IPS DF 6.9 (cell line): ENCODE results near the gene AEN.

Experiments
- DNase-seq: peaks from one replicate; pipeline ENCODE4 v3.0.0-alpha.2; 2013; ENCODE audit warnings: low read depth, low spot score
- H3K27ac ChIP-seq: one replicate; pipeline ENCODE4 v1.5.1; 2013; ENCODE audit warnings: low read length, control low read depth
- H3K27me3 ChIP-seq: 2 replicates; pipeline ENCODE4 v1.6.1; 2013; ENCODE audit warnings: mild to moderate bottlenecking, low read length; ENCODE audit not compliant: control insufficient read depth, insufficient read depth
- H3K36me3 ChIP-seq: 2 replicates; pipeline ENCODE4 v1.6.1; 2013; ENCODE audit warnings: low read length; ENCODE audit not compliant: control insufficient read depth, insufficient read depth
- H3K4me1 ChIP-seq: 2 replicates; pipeline ENCODE4 v1.6.1; 2013; ENCODE audit warnings: low read length; ENCODE audit not compliant: control insufficient read depth, insufficient read depth
- H3K4me3 ChIP-seq: 2 replicates; pipeline ENCODE4 v1.5.1; 2013; ENCODE audit warnings: mild to moderate bottlenecking, low read length
- H3K9me3 ChIP-seq: 2 replicates; pipeline ENCODE4 v1.6.1; 2013; ENCODE audit warnings: low read length, inconsistent platforms; ENCODE audit not compliant: control insufficient read depth, insufficient read depth
- WGBS: extraction: QIAGEN DNeasy Blood & Tissue Kit; methylation state at CpG from one replicate; pipeline ENCODE4 v1.1.7; 2013; ENCODE audit warnings: mixed read lengths, missing lambda C conversion rate; ENCODE audit not compliant: insufficient read length, insufficient coverage; 5-methylcytosine and 5-hydroxymethylcytosine counted together

AEN gene

DNA sequence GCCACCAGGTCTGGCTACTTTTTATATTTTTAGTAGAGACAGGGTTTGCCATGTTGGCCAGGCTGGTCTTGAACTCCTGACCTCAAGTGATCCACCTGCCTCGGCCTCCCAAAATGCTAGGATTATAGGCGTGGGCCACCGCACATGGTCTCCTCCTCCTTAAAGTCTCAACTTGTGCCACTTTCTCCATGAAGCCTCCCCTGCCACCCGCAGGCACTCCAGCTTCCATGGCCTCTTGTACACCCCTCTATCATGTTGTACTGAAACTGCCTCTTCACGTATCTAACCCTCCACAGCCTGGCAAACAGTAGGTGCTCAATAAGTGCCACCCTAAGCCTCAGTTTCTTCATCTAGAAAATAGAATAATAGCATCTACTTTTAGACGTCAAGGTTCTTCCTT, 57.6 kb downstream of the AEN start:
- DNase-seq, result no peak
- no peaks in the 10 kb centered on the region for H3K27me3 ChIP-seq
- no peaks in the 10 kb centered on the region for H3K4me1 ChIP-seq
- no peaks in the 10 kb centered on the region for H3K36me3 ChIP-seq
- no peak overlapping the region for H3K27ac ChIP-seq
- no peak overlapping the region for H3K4me3 ChIP-seq
- no CpG with 5 or more reads among the region's 6 CpGs for WGBS
- H3K9me3 ChIP-seq, result no peaks in the 10 kb centered on the region

- WGBS, result no CpG with 5 or more reads among the region's 13 CpGs
- no peaks in the 10 kb centered on the region for H3K9me3 ChIP-seq
These were observed 59.3 kb downstream of the AEN start for GRCh38 chr15:88680241-88681001.

GRCh38 chr15:88681610-88682221, 60.6 kb downstream of the AEN start:
- no peaks in the 10 kb centered on the region for H3K9me3 ChIP-seq
- no peak overlapping the region for H3K4me3 ChIP-seq
- no peaks in the 10 kb centered on the region for H3K4me1 ChIP-seq
- DNase-seq, result no peak
- no peak overlapping the region for H3K27ac ChIP-seq
- no peaks in the 10 kb centered on the region for H3K27me3 ChIP-seq
- no peaks in the 10 kb centered on the region for H3K36me3 ChIP-seq
- no CpG with 5 or more reads among the region's 13 CpGs for WGBS

More at GRCh38 chr15:88680241-88681001, 59.3 kb downstream of the AEN start:
- Histone ChIP-seq H3K36me3 (no peaks in the 10 kb centered on the region), H3K4me1 (no peaks in the 10 kb centered on the region), H3K4me3 (no peak overlapping the region), H3K27me3 (no peaks in the 10 kb centered on the region), H3K27ac (no peak overlapping the region)
- no peak for DNase-seq
